AG04449 (cell line): ENCODE data around the gene MESP2.

Source experiments
- CTCF ChIA-PET: fragments of 350-600 bp; formaldehyde crosslinking; extraction: SDS; loops from one replicate; lab custom pipeline; 2021; ENCODE audit warnings: antibody characterized with exemption; lab: Yijun Ruan, JAX
- POLR2A ChIA-PET: fragments of 400-600, 350-600 bp; formaldehyde crosslinking; extraction: SDS; loops from one replicate; lab custom pipeline; 2020; ENCODE audit warnings: antibody characterized with exemption, inconsistent platforms; lab: Yijun Ruan, JAX
- DNase-seq: peaks from one replicate; pipeline ENCODE4 v3.0.0-alpha.2; 2010; ENCODE audit warnings: low read depth, low spot score
- H3K4me3 ChIP-seq: 2 replicates; pipeline ENCODE4 v1.5.1; 2011; ENCODE audit warnings: low read depth, mild to moderate bottlenecking, control low read depth, low read length
- TF ChIP-seq, protein P1 (sequence below): IDR thresholded peaks from one replicate; pipeline ENCODE4 v1.5.1; 2011; ENCODE audit warnings: mild to moderate bottlenecking, moderate library complexity, low read length, control low read depth, inconsistent platforms; ENCODE audit not compliant: insufficient read depth; ENCODE audit errors: missing control alignments

MESP2 gene

DNA sequence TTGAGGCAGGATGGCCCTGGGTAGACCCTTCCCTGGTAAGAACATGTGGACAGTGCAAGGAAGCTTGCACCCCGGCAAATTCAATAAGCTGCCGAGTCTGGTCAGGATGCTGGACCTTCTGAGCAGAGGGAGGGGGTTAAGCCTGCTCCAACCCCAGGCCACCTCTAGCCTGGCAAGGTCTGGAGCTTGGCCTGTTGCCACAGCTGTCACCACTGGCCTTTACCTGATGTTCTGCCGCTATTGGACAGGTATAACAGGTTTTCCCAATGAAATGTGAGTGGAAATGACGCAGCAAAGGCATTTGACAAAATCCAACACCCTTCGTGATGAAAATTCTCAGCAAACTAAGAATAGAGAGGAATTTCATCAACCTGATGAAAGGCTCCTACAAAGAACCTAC is 24.4 kb upstream of the MESP2 start:
- no peak for DNase-seq
- TF ChIP-seq, protein P1, sequence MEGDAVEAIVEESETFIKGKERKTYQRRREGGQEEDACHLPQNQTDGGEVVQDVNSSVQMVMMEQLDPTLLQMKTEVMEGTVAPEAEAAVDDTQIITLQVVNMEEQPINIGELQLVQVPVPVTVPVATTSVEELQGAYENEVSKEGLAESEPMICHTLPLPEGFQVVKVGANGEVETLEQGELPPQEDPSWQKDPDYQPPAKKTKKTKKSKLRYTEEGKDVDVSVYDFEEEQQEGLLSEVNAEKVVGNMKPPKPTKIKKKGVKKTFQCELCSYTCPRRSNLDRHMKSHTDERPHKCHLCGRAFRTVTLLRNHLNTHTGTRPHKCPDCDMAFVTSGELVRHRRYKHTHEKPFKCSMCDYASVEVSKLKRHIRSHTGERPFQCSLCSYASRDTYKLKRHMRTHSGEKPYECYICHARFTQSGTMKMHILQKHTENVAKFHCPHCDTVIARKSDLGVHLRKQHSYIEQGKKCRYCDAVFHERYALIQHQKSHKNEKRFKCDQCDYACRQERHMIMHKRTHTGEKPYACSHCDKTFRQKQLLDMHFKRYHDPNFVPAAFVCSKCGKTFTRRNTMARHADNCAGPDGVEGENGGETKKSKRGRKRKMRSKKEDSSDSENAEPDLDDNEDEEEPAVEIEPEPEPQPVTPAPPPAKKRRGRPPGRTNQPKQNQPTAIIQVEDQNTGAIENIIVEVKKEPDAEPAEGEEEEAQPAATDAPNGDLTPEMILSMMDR, result no peak
- ChIA-PET CTCF (interaction anchor here (0.9 to 30.0 kb wide), 7 partner anchors 9 to 132 kb away, joined by 3 to 842 read pairs (median 5); no protein-coding TSS in a partner anchor), POLR2A (no interaction called here)
- H3K4me3 ChIP-seq, result no peak overlapping the region

DNA sequence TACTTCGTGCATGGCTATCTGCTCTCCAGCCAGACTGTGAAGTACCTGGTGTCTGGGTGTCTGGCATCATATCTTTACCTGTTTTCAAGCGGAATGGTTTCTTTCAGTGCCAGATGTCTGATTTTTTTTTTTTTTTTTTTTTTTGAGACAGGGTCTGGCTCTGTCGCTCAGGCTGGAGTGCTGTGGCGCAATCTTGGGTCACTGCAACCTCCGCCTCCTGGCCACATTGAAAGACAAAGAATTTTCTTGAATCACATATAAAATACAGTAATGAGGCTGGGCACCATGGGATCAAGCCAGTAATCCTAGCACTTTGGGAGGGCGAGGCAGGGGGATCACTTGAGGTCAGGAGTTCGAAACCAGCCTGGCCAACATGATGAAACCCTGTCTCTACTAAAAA is 22.3 kb upstream of the MESP2 start:
- ChIA-PET POLR2A (no interaction called here), CTCF (interaction anchor here (1.1 to 30.0 kb wide), 7 partner anchors 7 to 137 kb away, joined by 3 to 842 read pairs (median 23); partner anchors contain the start of gene MESP2)

DNA sequence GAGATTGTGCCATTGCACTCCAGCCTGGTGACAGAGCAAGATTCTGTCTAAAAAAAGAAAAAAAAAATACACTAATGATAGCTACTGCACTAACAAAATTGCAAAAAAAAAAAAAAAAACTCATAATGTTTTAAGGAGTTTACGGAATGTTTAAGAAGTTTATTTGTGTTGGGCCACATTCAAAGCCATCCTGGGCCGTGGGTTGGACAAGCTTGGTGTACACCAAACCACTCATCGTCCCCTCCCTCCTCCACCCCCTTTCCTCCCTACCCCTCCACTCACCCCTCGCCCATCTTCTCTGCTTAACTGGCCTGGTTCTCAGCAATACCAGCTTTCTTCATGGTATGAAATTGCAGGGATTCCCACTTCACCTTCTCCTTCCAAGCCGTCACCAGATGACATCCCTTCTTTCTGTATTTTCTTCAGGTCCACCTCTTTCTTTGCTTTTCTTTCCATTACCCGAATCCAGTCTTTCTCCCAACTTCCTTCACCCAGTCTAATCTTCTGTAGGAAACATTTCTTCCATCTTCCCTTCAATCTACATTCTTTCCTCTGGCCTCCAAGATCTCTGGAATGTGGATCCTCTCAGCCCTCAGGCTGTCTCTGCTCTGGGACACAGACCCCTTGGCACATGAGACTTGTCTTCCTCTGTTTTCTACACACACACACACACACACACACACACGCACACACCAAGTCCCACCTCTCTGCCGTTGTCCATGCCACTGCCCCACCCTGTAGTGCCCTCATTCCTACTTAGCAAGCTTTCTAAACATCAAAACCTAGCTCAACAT is 21.6 kb upstream of the MESP2 start:
- H3K4me3 ChIP-seq, result no peak overlapping the region
- TF ChIP-seq, protein P1, result no peak
- ChIA-PET POLR2A (interaction anchor here (1.0 kb wide), 1 partner anchor 60 kb away, joined by 3 read pairs; the partner anchor contains the start of gene ANPEP), CTCF (interaction anchor here (1.1 to 30.0 kb wide), 7 partner anchors 14 to 217 kb away, joined by 3 to 842 read pairs (median 9); partner anchors contain the start of gene MESP2)
- DNase-seq, result no peak

More for the DNA sequence above, 22.3 kb upstream of the MESP2 start:
- TF ChIP-seq, protein P1, result no peak
- DNase-seq, result no peak
- no peak overlapping the region for H3K4me3 ChIP-seq

DNA sequence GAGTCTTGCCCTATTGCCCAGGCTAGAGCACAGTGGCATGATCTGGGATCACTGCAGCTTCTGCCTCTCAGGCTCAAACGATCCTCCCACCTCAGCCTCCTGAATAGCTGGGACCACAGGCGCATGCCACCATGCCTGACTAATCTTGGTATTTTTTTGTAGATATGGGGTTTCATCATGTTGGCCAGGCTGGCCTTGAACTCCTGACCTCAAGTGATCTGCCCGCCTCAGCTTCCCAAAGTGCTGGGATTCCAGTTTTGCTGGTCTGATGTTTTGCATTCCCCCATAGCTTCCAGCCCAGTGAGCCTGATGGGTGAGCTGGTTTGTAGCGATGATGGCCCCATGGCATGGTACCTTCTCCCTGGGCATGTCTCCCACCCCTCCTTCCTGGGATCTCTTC is 20.4 kb upstream of the MESP2 start:
- ChIA-PET CTCF (interaction anchor here (0.7 to 30.0 kb wide), 7 partner anchors 12 to 216 kb away, joined by 3 to 842 read pairs (median 4); partner anchors contain the start of gene MESP2), POLR2A (interaction anchor here (1.0 kb wide), 1 partner anchor 59 kb away, joined by 3 read pairs; the partner anchor contains the start of gene ANPEP)

DNA sequence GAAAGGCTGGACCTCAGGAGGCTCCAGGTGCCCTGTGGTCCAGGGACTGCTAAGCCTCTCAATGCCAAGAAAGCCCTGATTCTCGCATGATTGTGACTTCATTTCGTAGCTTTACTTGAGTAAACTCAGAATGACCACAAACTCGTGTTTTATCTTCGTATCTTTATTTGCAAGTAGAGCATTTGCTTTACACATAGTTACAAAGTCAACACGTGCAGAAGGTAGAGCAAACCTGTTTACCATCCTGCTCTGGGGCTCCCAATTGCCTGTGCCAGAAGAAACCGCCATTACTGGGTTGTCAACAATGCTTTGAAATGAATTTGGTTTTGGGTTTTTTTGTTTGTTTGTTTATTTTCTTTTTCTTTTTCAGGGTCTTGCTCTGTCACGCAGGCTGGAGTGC is 19.2 kb upstream of the MESP2 start:
- H3K4me3 ChIP-seq, result no peak overlapping the region
- ChIA-PET POLR2A (no interaction called here), CTCF (interaction anchor here (1.1 to 30.0 kb wide), 7 partner anchors 6 to 133 kb away, joined by 4 to 842 read pairs (median 86); partner anchors contain the start of genes AP3S2, MESP1 and MESP2)
- TF ChIP-seq, protein P1, result no peak
- DNase-seq, result no peak

More for the DNA sequence above, 20.4 kb upstream of the MESP2 start:
- TF ChIP-seq, protein P1, result no peak
- no peak for DNase-seq
- no peak overlapping the region for H3K4me3 ChIP-seq

DNA sequence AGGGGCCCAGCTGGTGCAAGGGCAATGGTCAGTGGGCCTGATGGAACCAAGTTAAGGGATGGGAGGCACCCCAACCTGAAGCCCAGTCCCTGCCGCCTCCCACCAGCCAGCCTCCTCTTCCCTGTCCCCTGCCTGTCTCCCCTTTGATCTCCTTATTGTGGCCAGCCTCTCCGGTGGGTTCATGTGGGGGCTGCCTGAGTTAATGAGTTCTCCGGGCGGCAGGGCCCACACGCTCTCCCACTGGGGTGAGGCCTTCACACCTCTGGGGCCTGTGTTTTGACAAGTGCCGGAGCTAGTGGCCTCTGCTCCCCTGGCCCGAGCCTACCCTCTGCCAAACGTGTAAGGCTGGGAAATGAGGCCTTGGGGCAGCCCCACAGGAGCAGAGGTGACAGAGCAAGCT is 17.8 kb upstream of the MESP2 start:
- CTCF ChIA-PET, result interaction anchor here (2.1 to 30.0 kb wide), 5 partner anchors 8 to 132 kb away, joined by 8 to 842 read pairs (median 176); partner anchors contain the start of genes AP3S2, MESP1 and MESP2
- POLR2A ChIA-PET, result no interaction called here
- TF ChIP-seq, protein P1, result no peak

More for the DNA sequence above, 17.8 kb upstream of the MESP2 start:
- no peak overlapping the region for H3K4me3 ChIP-seq
- no peak for DNase-seq
